Left colon (tissue), 2 donors: ENCODE measurements around the gene TBC1D26. TPM values are rescaled to one million over a fixed set of nuclear protein-coding genes. Genes with fewer than 3 reads are reported as not detected.
"Not testable (repeated sequence)": the region's sequence is repeated elsewhere in the genome, so short reads cannot be mapped to it uniquely, and the experiment has no call there.

ENCODE experiments used
- ATAC-seq: fragments of 200-7000 bp; cut with Tn5 transposase; one replicate; pipeline ENCODE4 v1.9.1; 2020; ENCODE audit warnings: mild to moderate bottlenecking, moderate library complexity
- DNase-seq, 2 donors: peaks; one replicate each; pipeline ENCODE4 v3.0.0-alpha.2; 2020
- intact Hi-C, 2 donors: fragments of 100-400 bp; cut with DNase I in 1 of 2; cut with micrococcal nuclease in 1 of 2; formaldehyde crosslinking; loops; one replicate each; pipeline versions ENCODE4 v1.11.2 to v1.14.0; 2022; cut with DNase I, micrococcal nuclease
- total RNA-seq, 2 donors: library from RNA; stranded (reverse); fragmentation: NEBNext Ultra II Directional; extraction: Animal tissue kit (Norgen Biotek cat#: 25700); gene quantifications; one replicate each; pipeline ENCODE4 v1.2.1, GENCODE V29; 2021
- donor health status: DM: no; HTN: no; CAD: no.
- donor health status: DM: yes; HTN: yes; CAD: no.

TBC1D26 gene
- total RNA-seq, 2 donors from 2014 or later, result not detected

DNA sequence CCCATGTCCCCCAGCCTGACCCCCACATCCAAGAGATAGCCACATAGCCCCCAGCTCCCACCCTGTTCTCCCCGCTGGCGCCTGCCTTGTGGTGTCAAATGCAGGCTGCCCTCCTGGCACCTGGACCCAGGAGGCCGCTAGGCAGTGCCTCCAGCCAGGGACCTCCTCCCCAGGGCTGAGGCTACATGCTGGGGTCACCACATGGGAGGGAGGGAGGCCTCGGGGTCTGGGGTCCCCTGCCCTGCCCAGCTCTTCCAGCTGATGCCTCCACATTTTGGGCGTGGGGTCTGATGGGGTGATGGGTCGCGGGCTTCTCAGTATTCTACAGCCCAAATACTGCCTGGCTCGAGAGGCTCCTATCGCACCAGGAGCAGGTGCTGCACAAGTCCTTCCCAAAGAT, 9.5 kb downstream of the TBC1D26 start:
- intact Hi-C loops, result no loop called here
- DNase-seq (no peak), ATAC-seq (no peak)

DNA sequence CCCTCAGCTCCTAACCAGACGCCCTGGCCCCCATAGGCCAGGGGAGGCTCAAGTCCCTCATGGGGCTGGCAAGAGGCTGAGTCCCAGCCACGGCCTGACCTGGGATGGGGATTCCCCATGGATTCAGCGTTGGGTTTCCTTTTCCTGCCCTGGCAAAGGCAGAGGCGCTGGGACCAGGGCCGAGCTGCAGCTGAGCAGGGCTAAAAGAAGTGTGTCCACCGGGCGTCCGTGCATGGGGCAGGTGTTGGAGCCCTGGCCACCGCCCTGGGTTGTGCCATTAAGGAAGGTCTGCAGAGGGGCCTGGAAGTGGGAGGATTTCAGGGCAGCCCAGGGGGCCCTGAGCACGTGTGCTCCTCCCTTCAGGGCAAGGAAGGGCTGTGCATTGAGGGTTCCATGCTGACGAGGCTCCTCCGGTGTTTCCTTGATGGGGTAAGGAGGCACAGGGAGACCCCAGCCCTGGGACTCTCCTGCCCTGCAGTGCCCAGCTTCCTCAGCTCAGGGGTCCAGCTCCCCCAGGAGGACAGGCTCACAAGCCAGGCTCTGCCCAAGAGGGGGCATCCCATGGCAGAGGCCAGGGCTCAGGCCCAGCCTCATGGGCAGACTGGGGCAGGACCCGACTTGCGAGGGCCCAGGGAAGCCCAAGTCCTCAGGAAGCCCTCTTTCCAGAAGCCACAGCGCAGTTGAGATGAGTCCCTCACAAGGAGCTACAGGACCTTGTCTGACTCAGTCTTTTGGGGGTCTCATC, 10.1 kb downstream of the TBC1D26 start:
- ATAC-seq (no peak), DNase-seq (no peak)
- intact Hi-C loops, result no loop called here

DNA sequence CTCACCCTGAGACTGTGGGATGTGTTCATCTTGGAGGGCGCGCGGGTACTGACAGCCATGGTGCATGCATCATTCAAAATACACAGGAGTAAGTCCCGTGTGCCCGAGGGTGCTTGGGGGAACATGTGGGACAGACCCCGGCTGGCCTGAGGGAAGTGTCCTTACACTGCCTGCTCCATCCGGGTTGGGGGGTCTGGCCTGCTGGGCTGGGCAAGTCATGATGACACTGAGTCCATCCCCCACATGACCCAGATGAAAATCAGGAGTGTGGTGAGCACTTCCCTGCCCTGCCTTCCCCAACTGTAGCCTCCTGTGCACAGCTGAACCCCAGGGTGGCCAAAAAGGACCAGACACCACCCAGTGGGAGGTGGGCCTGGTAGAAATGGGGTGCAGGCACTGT, 10.8 kb downstream of the TBC1D26 start:
- intact Hi-C loops, result no loop called here
- no peak for ATAC-seq
- no peak for DNase-seq

DNA sequence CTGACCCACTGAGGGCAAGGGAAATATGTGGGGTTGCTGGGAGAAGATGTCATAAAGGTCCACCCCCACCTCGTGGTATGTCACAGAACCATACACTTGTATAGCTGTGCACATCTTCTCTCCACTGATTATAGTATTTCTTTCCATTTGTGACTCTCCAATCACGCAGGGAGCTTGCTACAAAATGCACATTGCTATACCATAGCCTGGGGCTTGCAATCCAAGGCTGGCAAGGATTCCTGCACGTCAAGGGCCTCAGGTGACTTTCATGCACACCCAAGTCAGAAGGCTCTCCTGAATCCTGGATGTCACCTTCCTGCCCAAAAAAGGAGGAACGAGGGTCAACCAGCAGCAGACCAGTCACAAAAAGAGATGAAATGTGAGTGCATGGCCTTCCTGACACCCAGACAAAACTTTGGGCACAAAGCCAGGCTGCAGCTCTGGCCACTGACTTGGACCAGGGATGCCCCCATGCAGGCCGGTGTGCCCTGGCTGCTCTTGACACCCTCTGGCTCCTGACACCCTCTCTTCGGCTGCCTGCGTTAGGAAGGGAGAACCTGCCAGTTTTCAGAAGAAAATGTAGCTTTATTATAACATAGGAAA, 12.1 kb downstream of the TBC1D26 start:
- ATAC-seq (no peak), DNase-seq (no peak)
- intact Hi-C loops, result no loop called here

DNA sequence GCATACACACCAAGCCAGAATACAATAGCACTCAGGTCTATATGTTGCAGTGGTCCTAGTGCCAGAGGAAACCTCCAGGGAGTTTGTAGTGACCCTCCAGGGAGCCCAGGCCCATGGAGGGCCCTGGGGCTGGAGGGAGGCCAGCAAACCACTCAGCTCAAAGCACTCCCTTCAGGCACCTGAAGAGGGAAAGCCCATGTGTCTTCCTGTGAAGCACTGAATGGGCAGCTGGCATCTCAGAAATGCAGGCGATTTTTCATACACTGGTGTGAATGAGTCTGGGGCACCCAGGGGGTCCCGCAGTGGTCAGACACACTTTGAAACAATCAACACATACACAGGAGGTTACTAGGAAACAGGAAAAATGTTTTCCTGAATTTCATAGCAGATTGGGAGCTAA, 12.8 kb downstream of the TBC1D26 start:
- ATAC-seq (no peak), DNase-seq (no peak)

DNA sequence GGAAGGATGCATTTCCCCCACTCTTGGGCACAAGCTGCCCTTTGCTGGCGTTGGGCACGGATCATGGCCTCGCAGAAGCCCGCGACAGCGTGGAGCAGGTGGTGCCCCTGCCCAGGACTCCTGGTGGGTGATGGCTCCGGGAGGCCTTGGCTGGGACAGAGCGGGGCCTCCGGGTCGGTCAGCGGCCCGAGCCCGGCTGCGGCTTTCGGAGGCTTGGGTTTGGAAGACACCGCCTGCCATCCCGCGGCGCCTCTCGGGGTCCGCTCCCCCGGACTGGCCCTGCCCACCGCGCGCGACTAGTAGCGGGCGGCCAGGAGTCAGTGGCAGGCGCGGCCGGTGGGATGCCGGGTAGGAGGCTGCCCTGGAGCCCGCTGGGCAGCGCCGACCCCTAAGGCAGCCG, 17.3 kb downstream of the TBC1D26 start:
- ATAC-seq, DNase-seq, intact Hi-C loops: not testable (repeated sequence)

More for the DNA sequence above, 12.8 kb downstream of the TBC1D26 start:
- intact Hi-C loops, result no loop called here

DNA sequence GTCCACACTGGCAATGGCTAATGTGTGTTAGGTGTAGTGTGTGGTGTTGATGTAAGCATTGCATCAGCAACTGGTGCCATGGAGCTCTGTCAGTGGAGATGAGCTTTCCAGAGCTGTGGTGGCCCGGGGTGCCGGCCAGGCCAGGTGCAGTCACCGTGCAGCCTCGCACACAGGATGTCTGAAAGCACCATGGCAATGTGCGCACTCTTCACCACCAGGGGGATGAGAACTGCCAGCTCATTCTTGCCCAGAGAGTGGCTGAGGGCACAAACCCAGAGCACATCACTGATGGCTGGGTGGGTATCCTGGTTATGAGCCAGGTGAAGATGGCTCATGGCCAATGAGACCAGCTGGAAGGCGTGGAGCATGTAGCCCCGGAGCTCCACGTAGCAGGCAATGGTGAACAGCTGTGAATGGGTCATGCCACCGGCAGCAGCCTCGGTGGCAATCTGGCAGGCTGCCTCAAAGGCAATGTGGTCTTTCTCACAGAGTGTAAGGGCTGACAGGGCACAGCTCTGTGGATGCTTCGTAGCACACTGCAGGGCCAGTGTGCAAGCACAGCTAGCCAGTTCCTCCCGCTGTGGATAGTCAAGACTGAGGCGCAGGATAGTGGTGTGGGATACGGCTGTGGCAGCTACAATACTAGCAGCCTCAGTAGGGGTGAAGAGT, 36.9 kb downstream of the TBC1D26 start:
- intact Hi-C loops, result not testable (repeated sequence)
- DNase-seq (peak in 1 of 2 donors; percentile 8), ATAC-seq (peak; percentile 55)

DNA sequence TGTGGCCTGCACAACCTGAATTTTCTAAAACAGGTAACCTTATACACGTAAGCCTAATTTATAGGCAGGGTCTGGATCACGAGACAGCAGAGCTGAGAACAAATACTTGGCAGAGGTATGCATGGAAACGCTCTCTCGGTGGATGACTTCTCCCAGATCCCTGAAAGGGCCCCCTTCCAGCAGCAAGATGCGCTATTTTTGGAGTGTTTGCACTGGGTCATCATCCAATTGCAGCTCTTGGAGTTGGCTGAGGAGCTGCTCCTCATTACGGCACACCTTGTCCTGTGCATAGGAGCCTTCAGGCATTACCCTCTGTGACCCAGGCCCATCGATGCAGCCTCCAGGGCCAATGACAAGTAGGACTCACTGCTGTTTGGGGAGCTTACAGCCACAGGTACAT, 38.6 kb downstream of the TBC1D26 start:
- ATAC-seq, DNase-seq, intact Hi-C loops: not testable (repeated sequence)

DNA sequence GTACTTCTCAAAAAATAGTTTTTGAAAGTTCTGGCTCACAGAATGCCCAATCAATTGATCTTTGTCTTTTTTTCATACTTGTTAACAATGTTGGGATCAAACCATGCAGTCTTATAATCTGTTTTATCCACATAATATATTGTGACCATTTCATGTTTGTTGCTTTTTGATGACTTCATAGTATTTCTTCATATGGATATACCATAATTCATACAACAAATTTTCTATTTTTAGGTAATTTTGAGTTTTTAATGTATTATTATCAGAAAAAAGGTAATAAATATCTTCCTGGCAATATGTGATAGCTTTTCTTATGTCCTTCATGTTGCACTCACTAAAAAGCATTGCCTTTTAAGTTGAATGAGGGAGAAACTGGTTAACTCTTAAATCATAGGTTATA, 44.8 kb downstream of the TBC1D26 start:
- no peak for DNase-seq
- no peak for ATAC-seq
- intact Hi-C loops, result no loop called here

DNA sequence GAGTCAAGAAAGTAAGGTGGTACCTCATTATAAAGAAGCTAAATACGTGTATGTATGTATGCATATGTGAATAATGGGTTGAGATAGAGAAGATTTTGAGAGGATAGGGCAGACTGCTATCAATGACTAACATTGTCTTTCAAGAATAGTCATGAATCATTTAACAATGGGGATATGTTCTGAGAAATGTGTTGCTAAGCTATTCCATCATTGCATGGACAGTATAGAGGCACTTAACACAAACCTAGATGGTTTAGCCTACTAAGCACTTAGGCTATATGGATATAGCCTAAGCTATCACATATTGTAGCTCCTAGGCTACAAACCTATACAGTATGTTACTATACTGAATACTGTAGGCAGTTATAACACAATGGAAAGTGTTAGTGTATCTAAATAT, 45.2 kb downstream of the TBC1D26 start:
- intact Hi-C loops, result no loop called here

DNA sequence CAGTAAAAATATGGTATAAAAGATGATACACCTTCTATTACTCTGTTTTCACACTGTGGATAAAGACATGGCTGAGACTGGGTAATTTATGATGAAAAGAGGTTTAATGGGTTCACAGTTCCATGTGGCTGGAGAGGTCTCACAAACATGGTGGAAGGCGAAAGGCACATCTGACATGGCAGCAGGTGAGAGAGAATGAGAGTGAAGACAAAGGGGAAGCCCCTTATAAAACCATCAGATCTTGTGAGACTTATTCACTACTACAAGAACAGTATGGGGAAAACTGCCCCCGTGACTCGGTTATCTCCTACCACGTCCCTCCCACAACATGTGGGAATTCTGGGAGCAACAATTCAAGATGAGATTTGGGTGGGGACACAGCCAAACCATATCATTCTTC, 45.6 kb downstream of the TBC1D26 start:
- intact Hi-C loops, result no loop called here
- no peak for DNase-seq
- no peak for ATAC-seq

More for the DNA sequence above, 45.2 kb downstream of the TBC1D26 start:
- no peak for DNase-seq
- ATAC-seq, result no peak

DNA sequence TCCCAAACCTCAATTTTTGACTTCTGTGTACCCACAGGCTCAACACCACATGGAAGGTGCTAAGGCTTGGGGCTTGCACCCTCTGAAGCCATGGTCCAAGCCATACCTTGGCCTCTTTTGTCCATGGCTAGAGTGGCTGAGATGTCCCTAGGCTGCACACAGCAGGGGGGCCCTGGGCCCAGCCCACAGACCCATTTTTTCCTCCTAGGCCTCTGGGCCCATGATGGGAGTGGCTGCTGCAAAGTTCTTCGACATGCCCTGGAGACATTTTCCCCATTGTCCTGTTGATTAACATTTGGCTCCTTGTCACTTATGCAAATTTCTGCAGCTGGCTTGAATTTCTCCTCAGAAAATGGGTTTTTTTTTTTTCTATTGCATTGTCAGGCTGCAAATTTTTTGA, 47.0 kb downstream of the TBC1D26 start:
- DNase-seq (no peak), ATAC-seq (no peak)
- intact Hi-C loops, result no loop called here

DNA sequence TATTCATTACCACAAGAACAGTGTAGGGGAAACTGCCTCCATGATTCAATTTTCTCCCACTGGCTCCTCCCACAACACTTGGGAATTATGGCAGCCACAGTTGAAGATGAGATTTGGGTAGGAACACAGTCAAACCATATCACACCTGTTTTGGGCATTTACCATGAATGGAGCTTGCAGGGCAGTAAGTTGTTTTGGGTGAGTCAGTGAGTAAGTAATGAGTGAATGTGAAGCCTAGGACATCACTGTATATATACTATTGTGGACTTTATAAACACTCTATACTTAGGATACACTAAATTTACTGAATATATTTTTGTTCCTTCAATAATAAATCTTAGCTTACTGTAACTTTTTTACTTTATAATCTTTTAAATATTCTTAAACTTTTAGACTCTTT, 48.1 kb downstream of the TBC1D26 start:
- no peak for DNase-seq
- intact Hi-C loops, result no loop called here
- ATAC-seq, result no peak

DNA sequence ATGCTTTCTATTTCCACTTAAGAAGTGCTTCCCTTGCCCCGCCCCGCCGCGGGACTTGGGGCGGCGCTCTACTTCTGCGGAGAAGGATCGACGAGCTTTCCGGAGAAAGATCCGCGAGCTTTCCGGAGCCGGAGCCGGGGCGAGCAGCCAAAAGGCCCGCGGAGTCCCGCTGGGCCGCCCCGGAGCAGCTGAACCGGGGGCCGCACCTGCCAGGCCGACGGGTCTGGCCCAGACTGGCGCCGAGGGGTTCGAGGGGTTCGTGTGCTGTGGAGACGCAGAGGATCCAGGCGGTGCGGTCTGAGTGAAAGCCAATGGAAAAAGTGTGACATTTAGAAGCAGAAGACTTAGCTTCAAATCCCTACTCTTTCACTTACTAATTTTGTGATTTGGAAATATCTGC, 50.8 kb downstream of the TBC1D26 start:
- DNase-seq, result peak; percentile 56 to 70
- peak; percentile 79 for ATAC-seq
- intact Hi-C loops, result no loop called here

DNA sequence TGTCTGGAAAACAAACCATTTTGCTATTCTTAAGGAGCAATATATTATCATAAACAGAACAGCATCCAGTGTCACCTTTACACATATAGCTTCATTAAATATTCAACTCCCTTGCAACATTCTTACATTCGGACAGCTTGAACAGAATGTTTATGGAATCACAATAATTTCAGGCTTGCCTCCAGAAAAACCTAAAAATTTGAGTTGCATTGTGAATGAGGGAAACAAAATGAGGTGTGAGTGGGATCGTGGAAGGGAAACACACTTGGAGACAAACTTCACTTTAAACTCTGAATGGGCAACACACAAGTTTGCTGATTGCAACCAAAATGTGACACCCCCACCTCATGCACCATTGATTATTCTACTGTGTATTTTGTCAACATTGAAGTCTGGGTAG, 51.4 kb downstream of the TBC1D26 start:
- intact Hi-C loops, result no loop called here
- no peak for DNase-seq
- no peak for ATAC-seq

DNA sequence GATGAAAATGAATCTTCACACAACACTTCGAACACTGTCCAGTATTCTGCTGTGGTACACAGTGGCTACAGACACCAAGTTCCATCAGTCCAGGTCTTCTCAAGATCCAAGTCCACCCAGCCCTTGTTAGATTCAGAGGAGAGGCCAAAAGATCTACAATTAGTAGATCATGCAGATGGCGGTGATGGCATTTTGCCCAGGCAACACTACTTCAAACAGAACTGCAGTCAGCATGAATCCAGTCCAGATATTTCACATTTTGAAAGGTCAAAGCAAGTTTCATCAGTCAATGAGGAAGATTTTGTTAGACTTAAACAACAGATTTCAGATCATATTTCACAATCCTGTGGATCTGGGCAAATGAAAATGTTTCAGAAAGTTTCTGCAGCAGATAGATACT, 52.3 kb downstream of the TBC1D26 start:
- ATAC-seq, intact Hi-C loops: not testable (repeated sequence)
- peak in 1 of 2 donors; percentile 58 for DNase-seq

DNA sequence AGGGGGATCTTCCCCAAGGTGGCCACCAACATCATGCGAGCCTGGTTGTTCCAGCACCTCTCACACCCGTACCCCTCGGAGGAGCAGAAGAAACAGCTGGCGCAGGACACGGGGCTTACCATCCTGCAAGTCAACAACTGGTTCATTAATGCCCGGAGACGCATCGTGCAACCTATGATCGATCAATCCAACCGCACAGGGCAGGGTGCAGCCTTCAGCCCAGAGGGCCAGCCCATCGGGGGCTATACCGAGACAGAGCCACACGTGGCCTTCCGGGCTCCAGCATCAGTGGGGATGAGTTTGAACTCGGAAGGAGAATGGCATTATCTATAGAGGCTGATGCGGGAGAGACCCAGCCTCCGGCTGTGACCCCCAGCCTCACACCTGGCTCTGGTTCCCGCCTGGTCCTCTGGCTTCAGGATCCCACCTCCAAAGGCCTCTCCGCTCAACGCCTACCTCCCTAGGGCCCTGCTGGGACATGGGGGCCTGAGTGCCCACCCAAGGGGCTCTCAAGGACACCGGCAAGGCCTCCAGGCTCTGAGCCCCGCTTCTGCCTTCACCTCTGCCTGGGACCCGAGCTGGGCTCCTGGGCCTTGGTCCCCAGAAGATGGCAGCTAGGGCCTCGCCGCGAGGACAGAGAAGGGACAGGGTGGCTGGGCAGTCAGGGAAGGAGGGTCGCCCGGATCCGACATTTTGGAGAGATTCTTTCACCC, 55.4 kb downstream of the TBC1D26 start:
- ATAC-seq, intact Hi-C loops: not testable (repeated sequence)

DNA sequence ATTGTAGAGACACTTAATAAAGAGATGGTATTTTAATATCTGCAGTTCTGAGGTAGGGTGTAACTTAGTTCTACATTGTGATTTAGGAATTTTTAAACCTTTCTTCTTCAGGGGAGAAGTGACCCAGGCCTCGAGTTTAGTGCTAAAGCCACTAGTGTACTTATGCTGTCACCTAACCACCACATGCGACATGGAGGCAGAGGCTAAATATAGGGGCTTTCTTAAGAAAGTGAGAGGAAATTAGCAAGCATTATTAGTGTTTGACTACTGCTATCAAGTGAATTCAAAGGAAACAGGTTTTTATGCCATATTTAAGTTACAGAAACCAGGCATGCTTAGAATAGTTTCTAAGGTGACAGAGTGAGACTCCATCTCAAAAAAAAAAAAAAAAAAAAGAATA, 56.3 kb downstream of the TBC1D26 start:
- DNase-seq, ATAC-seq, intact Hi-C loops: not testable (repeated sequence)

More for the DNA sequence above, 55.4 kb downstream of the TBC1D26 start:
- not testable (repeated sequence) for DNase-seq
